GM12875 (cell line): ENCODE results near the gene COMMD2.

Source experiments
- H3K4me3 ChIP-seq: one replicate; pipeline ENCODE4 v1.5.1; 2011; ENCODE audit warnings: low read depth, low read length, control low read depth
- CTCF ChIP-seq: IDR thresholded peaks from 2 replicates; pipeline ENCODE4 v1.5.1; 2011; ENCODE audit warnings: low read depth, mild to moderate bottlenecking, control low read depth, inconsistent platforms, low read length, moderate library complexity, borderline replicate concordance; ENCODE audit not compliant: insufficient read depth

COMMD2 gene

GRCh38 chr3:149739396-149739795 lies 12.9 kb downstream of the COMMD2 start:
- H3K4me3 ChIP-seq = no peak overlapping the region
- TF ChIP-seq CTCF = no peak

- no peak overlapping the region for H3K4me3 ChIP-seq
Measured at GRCh38 chr3:149738876-149739275, 13.4 kb downstream of the COMMD2 start.

GRCh38 chr3:149736953-149737205 lies 15.4 kb downstream of the COMMD2 start:
- H3K4me3 ChIP-seq = no peak overlapping the region
- no peak for TF ChIP-seq CTCF

More at GRCh38 chr3:149738876-149739275, 13.4 kb downstream of the COMMD2 start:
- no peak for TF ChIP-seq CTCF

- no peak for TF ChIP-seq CTCF
- H3K4me3 ChIP-seq = no peak overlapping the region
Measured at GRCh38 chr3:149736175-149736952, 15.9 kb downstream of the COMMD2 start.

GRCh38 chr3:149732234-149732633 lies 20.1 kb downstream of the COMMD2 start:
- no peak for TF ChIP-seq CTCF

GRCh38 chr3:149727656-149728055 lies 24.6 kb downstream of the COMMD2 start:
- no peak for TF ChIP-seq CTCF
- H3K4me3 ChIP-seq = no peak overlapping the region

More at GRCh38 chr3:149732234-149732633, 20.1 kb downstream of the COMMD2 start:
- no peak overlapping the region for H3K4me3 ChIP-seq

- no peak for TF ChIP-seq CTCF
- no peak overlapping the region for H3K4me3 ChIP-seq
Measured at GRCh38 chr3:149726716-149727407, 25.4 kb downstream of the COMMD2 start.
